Measurements from ENCODE around the gene ZNF75A. TPM values are rescaled to one million over a fixed set of nuclear protein-coding genes. Genes with fewer than 3 reads are reported as not detected.

Gene ZNF75A
- polyA plus RNA-seq, 1 donor from 2014 or later = 27.1 TPM

DNA sequence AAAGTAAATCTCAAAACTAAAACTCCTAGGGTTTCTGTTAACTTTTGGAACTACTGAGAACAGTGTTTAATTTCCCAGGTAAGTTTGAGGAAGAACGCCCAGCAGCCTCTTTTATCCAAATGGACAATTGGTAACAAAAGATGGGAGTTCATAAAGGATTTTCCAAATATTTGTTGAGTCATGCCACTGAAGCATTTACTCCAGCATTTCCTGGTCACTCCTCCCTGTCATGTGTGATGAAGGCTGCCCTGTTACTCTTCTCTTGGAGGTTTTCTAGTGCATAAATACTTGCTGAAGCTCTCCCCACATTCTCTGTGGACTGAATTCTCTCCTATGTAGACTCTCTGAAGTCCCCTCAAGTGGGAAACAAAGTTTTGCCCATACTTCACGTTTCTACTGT, 16.5 kb downstream of the ZNF75A start:
- Mint-ChIP-seq H3K27me3 (no peaks in the 10 kb centered on the region), H3K36me3 (peaks cover 11% of the 10 kb centered on the region), H3K4me3 (no peak overlapping the region), H3K9me3 (peaks cover 26 to 37% (median 34%) of the 10 kb centered on the region in 3 donors), H3K4me1 (no peaks in the 10 kb centered on the region), H3K27ac (no peak overlapping the region)

DNA sequence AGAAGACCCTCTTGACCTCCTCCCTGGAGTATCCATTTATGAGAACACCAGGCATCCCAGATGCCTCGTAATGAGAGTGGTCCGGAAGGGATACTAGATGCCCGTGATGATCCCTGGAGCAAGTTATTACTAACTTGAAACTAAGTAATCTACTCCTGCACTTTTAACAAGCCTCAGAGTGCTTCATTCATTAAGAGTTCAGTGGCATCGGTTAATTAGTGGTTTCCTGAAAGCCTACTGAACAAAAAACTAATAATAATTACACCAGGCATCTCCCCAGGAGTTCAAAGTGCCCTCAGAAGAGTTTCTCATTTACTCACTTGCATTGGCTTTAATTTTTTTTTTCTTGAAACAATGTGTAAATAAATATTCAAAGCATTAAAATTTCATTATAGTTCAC, 22.2 kb downstream of the ZNF75A start:
- Mint-ChIP-seq H3K36me3 (no peaks in the 10 kb centered on the region), H3K27ac (no peak overlapping the region), H3K27me3 (no peaks in the 10 kb centered on the region), H3K4me1 (no peaks in the 10 kb centered on the region), H3K9me3 (peaks cover 8 to 21% (median 8%) of the 10 kb centered on the region in 3 donors), H3K4me3 (no peak overlapping the region)

DNA sequence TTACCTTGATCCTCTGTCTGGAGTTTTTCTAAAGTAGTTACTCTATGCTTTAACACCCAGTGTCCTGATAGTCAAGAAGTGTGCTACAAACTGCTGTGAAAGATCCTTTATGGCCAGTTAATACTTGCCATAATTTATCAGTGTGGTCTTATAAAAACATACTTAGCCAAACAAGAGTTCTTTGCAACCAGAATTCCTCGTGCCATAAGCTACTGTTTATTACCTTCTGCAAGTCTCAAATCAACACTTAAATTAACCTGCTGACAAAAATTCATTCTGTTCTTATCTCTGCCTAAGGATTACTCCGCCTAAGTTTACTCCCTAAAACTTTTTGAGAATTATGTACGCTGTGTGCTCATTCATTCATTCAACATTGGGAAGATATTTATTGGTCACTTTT, 22.8 kb downstream of the ZNF75A start:
- Mint-ChIP-seq H3K4me1 (no peaks in the 10 kb centered on the region), H3K9me3 (peaks cover 8 to 24% (median 8%) of the 10 kb centered on the region in 3 donors), H3K4me3 (no peak overlapping the region), H3K27ac (peak overlapping the region in 1 of 3 donors; percentile 73), H3K36me3 (no peaks in the 10 kb centered on the region), H3K27me3 (no peaks in the 10 kb centered on the region)

DNA sequence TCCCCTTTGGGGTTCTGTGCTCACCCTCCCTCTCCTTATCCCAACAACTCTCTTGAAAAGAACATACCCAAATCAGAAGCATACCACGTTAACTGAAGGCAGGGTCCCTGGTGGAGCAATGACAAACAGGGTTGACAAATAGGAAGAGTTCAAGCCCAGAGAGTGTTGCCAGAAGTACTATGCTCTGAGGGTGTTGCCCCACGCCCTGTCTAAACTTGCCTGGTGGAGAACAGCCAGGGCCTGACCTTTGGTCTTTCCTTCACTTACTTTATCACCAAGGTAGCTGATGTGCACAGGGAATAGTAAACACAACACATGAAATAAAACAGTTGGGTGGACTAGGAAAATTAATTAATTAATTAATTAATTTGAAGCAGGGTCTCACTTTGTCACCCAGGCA, 23.3 kb downstream of the ZNF75A start:
- Mint-ChIP-seq H3K9me3 (peaks cover 8 to 23% (median 8%) of the 10 kb centered on the region in 3 donors), H3K4me1 (no peaks in the 10 kb centered on the region), H3K27ac (peak overlapping the region in 1 of 3 donors; percentile 73), H3K27me3 (no peaks in the 10 kb centered on the region), H3K4me3 (no peak overlapping the region), H3K36me3 (no peaks in the 10 kb centered on the region)

DNA sequence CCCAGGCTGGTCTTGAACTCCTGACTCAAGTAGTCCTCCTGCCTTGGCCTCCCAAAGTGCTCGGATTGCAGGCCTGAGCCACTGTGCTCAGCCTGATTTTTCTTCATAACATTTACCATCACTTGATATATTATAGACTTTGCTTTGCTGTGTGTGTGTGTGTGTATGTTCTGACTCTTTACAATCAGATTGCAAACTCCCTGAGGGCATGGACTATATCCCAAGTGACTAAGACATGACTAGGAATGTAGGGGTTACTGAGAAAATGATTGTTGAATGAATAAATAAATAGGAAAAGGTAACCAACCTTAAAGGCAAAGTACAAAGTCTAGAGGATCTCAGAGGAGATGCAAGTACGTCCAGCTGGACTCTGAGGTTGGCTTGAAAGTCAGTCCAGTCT, 40.7 kb downstream of the ZNF75A start:
- Mint-ChIP-seq H3K4me3 (no peak overlapping the region), H3K36me3 (no peaks in the 10 kb centered on the region), H3K27ac (no peak overlapping the region), H3K4me1 (no peaks in the 10 kb centered on the region), H3K27me3 (no peaks in the 10 kb centered on the region), H3K9me3 (peaks cover 0 to 4% (median 4%) of the 10 kb centered on the region in 3 donors)

DNA sequence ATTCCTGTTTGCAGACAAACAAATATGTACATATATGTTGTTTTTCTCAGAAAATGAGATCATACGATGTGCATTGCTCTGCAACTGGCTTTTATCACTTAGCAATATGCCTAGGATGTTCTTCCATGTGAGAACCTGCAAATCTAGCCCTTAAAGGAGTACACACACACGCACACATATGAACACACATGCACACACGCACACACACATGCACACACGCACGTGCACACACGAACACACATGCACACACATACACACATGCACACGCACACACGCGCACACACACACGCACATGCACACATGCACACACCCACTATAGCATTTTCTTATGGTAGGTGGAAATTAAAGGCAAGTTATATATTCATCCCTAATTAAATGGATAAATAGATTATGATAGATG, 42.3 kb downstream of the ZNF75A start:
- Mint-ChIP-seq H3K27me3 (no peaks in the 10 kb centered on the region), H3K36me3 (no peaks in the 10 kb centered on the region), H3K4me3 (no peak overlapping the region), H3K9me3 (peaks cover 0 to 8% (median 4%) of the 10 kb centered on the region in 3 donors), H3K27ac (no peak overlapping the region), H3K4me1 (no peaks in the 10 kb centered on the region)

DNA sequence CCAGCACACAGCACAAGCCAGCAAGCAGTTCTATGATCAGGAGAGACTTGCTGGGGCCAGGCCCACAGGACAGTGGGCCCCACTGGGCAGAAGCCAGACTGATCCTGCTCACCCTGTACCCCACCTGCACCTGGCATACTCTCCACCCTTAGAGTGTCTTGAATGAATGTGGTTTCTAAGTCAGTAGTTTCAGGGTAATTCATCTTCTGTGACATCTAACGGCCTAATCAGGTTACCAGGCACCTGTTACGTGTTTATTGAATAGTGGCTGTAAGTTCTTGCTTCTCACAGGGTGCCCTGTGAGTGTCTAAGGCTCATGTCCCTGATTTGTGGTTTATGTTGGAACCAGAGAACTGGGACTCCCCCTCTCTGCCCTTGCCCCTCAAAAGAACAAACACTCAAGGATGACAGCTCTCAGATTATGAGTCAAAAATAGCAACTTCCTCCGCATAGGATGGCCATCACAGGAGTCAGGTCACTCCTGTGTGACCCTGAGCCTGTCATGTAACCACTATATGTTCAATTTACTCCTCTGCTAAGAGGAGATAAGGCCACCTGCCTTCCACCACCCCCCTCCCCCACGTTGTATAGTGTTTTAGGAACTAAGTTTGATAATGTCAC, 43.4 kb downstream of the ZNF75A start:
- H3K27ac Mint-ChIP-seq = peak overlapping the region in 1 of 3 donors; percentile 57
- peaks cover 0 to 8% (median 2%) of the 10 kb centered on the region in 3 donors for H3K9me3 Mint-ChIP-seq
- H3K4me1 Mint-ChIP-seq = peaks cover 0 to 1% (median 0%) of the 10 kb centered on the region in 3 donors
- H3K4me3 Mint-ChIP-seq = no peak overlapping the region
- no peaks in the 10 kb centered on the region for H3K27me3 Mint-ChIP-seq
- H3K36me3 Mint-ChIP-seq = no peaks in the 10 kb centered on the region

DNA sequence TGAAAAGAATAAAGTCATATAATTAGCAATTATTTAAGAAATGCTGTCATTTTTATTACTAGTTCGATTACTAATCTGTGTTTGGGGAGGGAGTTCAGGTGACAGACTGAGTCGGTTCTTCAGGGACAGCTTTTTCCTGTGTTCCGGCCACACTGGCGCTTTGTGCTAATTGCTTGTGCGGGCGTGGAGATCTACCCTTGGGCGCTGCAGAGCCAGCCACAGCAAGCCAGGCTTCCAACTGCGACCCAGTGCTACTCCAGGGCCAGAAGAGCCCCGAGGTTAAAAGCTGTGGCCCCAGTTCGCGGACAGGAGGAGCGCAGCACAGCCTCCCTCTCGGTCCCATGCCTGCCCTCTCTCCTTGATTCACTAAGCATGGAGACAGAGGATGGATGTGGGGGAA, 43.9 kb downstream of the ZNF75A start:
- peaks cover 0 to 1% (median 1%) of the 10 kb centered on the region in 3 donors for H3K4me1 Mint-ChIP-seq
- H3K36me3 Mint-ChIP-seq = no peaks in the 10 kb centered on the region
- H3K27me3 Mint-ChIP-seq = peaks cover under 1% of the 10 kb centered on the region
- H3K27ac Mint-ChIP-seq = peak overlapping the region in 2 of 3 donors; percentile 53 to 57
- no peak overlapping the region for H3K4me3 Mint-ChIP-seq
- peaks cover under 1 to 8% (median 2%) of the 10 kb centered on the region in 3 donors for H3K9me3 Mint-ChIP-seq

DNA sequence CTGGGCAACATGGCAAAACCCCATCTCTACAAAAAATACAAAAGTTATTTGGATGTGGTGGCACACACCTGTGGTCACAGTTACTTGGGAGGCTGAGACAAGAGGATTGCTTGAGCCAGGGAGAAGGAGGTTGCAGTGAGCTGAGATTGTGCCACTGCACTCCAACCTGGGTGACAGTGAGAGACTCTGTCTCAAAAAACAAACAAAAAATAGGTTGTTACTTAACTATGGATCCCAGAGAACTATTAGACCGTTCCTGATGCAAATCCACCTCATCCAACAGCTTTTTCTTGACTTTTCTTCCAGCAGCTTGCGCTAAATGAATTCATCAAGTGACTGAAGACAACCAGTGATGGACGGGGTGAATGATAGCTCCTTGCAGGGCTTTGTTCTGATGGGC, 50.3 kb downstream of the ZNF75A start, which contains the start of gene OR2C1:
OR2C1 (plus strand) TSS at position 301 of the 400 bp plus-strand sequence; CDS start at position 353, 52 bp downstream.
- no peak within 1 kb of the TSS for H3K27ac Mint-ChIP-seq
- H3K27me3 Mint-ChIP-seq = peaks cover 14% of the 10 kb centered on the region
- peaks cover 4% of the 10 kb centered on the region for H3K36me3 Mint-ChIP-seq
- H3K4me3 Mint-ChIP-seq = peak within 1 kb of the TSS in 1 of 4 donors; percentile 22
- H3K9me3 Mint-ChIP-seq = peaks cover 11 to 19% (median 13%) of the 10 kb centered on the region in 3 donors
- H3K4me1 Mint-ChIP-seq = peaks cover 0 to 5% (median 1%) of the 10 kb centered on the region in 3 donors

DNA sequence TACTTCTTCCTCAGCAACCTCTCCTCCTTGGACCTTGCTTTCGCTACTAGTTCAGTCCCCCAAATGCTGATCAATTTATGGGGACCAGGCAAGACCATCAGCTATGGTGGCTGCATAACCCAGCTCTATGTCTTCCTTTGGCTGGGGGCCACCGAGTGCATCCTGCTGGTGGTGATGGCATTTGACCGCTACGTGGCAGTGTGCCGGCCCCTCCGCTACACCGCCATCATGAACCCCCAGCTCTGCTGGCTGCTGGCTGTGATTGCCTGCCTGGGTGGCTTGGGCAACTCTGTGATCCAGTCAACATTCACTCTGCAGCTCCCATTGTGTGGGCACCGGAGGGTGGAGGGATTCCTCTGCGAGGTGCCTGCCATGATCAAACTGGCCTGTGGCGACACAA, 50.8 kb downstream of the ZNF75A start:
- peaks cover 8% of the 10 kb centered on the region for H3K36me3 Mint-ChIP-seq
- peaks cover 0 to 5% (median 1%) of the 10 kb centered on the region in 3 donors for H3K4me1 Mint-ChIP-seq
- no peak overlapping the region for H3K4me3 Mint-ChIP-seq
- peaks cover 11 to 19% (median 13%) of the 10 kb centered on the region in 3 donors for H3K9me3 Mint-ChIP-seq
- peaks cover 19% of the 10 kb centered on the region for H3K27me3 Mint-ChIP-seq
- H3K27ac Mint-ChIP-seq = no peak overlapping the region

DNA sequence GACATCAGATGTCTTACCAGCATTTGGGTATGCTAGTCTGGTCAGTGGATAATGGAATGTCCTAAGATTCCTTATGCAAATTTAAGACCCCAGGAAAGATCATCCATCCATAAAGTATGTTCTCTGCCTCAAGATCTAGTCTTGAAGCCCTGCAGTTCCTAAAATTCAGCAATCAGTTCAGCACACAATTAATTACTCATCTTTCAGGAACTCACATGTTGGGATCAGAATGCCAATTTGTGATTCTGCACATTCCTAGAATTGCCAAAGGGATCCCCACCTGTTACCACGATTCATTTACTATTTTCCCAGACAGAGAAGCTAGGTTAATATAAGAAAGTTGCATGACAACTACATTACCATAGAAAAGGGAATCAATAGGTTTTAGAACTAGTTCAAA, 53.6 kb downstream of the ZNF75A start:
- H3K4me1 Mint-ChIP-seq = peaks cover 0 to 5% (median 0%) of the 10 kb centered on the region in 3 donors
- H3K4me3 Mint-ChIP-seq = no peak overlapping the region
- H3K27ac Mint-ChIP-seq = no peak overlapping the region
- peaks cover 8% of the 10 kb centered on the region for H3K36me3 Mint-ChIP-seq
- peaks cover 22% of the 10 kb centered on the region for H3K27me3 Mint-ChIP-seq
- H3K9me3 Mint-ChIP-seq = peaks cover 12 to 27% (median 22%) of the 10 kb centered on the region in 3 donors

DNA sequence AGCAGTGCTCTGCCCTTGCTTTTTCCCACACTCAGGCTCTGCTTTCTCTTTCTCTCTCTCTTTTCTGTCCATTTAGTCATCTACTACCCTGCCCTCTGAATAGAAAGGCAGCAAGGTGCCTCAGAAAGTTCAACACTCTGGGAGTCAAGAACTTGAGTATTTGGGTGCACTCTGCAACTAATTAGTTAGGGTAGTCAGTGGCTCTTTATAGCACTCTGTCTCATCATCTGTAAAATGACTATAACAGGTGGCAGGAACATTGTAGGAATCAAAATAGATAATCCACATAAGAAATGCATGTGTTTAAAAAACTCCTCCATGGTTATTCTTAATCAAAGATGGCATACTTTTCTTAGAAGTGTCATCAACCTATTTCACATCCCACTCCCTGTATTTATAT, 57.6 kb downstream of the ZNF75A start:
- H3K27me3 Mint-ChIP-seq = peaks cover 16% of the 10 kb centered on the region
- H3K36me3 Mint-ChIP-seq = peaks cover 10% of the 10 kb centered on the region
- H3K4me3 Mint-ChIP-seq = no peak overlapping the region
- no peak overlapping the region for H3K27ac Mint-ChIP-seq
- H3K4me1 Mint-ChIP-seq = peaks cover 0 to 5% (median 2%) of the 10 kb centered on the region in 3 donors
- peaks cover 15 to 39% (median 19%) of the 10 kb centered on the region in 3 donors for H3K9me3 Mint-ChIP-seq

DNA sequence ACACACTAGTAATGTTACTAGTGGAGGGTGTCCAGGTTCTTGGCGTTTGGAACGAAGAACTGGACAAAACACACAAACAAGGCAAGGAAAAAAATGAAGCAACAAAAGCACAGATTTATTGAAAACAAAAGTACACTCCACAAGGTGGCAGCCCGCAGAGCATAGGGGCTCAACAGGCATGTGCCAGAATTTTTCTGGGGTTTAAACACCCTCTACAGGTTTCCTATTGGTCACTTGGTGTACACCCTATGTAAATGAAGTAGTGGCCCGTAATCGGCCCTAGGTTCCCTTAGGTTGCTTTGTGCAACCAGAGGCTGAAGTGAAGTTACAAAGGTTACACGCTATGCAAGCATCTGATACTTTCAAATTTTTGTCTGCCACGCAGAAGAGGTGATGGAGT, 58.5 kb downstream of the ZNF75A start:
- Mint-ChIP-seq H3K27ac (no peak overlapping the region), H3K27me3 (peaks cover 16% of the 10 kb centered on the region), H3K36me3 (peaks cover 10% of the 10 kb centered on the region), H3K9me3 (peaks cover 15 to 39% (median 18%) of the 10 kb centered on the region in 3 donors), H3K4me1 (peaks cover 0 to 5% (median 2%) of the 10 kb centered on the region in 3 donors), H3K4me3 (no peak overlapping the region)

DNA sequence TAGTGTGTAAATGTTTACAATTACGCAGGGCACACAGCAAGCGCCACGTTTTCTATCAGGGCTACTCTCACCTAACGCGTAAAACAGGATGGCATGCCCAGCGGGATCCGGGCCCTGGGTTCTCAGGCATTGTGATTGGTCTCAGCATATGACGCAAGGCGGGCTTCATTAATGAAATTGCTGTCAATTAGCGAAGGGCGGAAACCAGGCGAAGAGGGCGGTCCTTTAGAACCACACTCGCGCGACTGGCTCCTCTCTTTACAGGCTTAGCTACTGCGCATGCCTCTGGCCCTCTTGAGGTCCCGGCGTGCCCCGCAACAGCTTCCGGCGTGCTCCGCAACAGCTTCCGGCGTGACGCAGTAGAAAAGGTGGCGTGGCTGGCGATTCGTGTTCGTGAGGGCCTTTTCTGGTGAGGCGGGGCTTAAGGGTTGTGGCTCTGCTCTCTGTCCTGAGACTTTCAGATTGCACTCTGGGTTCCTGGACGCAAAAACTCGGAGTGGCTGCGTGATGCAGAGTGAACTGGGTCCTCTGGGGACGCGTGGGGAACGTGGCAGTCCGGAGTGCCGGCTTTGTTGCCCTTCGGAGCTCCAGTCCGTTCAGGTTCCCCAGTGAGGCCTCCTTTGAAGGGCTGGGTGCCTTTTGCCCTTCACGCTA, 59.6 kb downstream of the ZNF75A start:
- H3K27ac Mint-ChIP-seq = peak overlapping the region; percentile 64 to 93 (median 69)
- peaks cover 10% of the 10 kb centered on the region for H3K36me3 Mint-ChIP-seq
- peaks cover 0 to 5% (median 2%) of the 10 kb centered on the region in 3 donors for H3K4me1 Mint-ChIP-seq
- H3K4me3 Mint-ChIP-seq = peak overlapping the region; percentile 76 to 95 (median 84)
- H3K27me3 Mint-ChIP-seq = peaks cover 12% of the 10 kb centered on the region
- H3K9me3 Mint-ChIP-seq = peaks cover 11 to 34% (median 11%) of the 10 kb centered on the region in 3 donors

Measured in IgD-negative memory B cell (primary cell).